Upper lobe of left lung (tissue), 4 donors: ENCODE data around the gene DIO3.

Experiments
- POLR2A ChIP-seq, 4 donors: fragments of 450-650 bp; IDR thresholded peaks; one replicate each; pipeline ENCODE4 v1.5.1; 2016 to 2017; ENCODE audit warnings: antibody characterized with exemption in 4 of 4, mild to moderate bottlenecking in 2 of 4
- POLR2AphosphoS5 ChIP-seq, 2 donors: sonication (generic); formaldehyde crosslinking; IDR thresholded peaks; one replicate each; pipeline ENCODE4 v1.5.1; 2017; ENCODE audit warnings: antibody characterized with exemption in 2 of 2
- TF ChIP-seq, protein P1 (sequence below), 6 experiments: fragments of 450-650 bp in 4 of 6; fragments of 200-600 bp in 2 of 6; sonication (generic) in 2 of 6; IDR thresholded peaks; one replicate each; pipeline ENCODE4 v1.5.1; 2016 to 2019; ENCODE audit warnings: antibody characterized with exemption in 6 of 6

DNA sequence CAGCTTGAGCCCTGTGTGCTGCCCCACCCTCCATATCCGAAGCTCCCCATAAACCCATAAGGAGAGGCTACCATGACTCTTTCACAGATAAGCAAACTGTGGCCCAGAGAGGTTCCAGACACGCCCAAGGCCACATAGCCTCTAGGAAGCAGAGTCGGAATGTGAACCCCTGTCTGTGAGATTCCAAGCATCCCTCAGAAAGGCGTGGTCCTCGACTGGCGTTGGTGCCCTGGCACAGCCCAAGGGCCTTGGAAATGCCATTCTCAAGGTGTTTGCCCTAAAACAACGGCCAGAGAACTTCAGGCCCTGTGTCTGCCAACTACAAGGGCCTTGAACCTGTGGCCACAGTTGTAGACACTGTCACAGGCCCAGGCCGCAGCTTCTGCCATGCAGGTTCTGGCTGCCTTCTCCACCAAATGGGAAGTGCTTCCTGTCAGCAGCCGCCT lies 8.5 kb upstream of the DIO3 start:
- TF ChIP-seq, protein P1, sequence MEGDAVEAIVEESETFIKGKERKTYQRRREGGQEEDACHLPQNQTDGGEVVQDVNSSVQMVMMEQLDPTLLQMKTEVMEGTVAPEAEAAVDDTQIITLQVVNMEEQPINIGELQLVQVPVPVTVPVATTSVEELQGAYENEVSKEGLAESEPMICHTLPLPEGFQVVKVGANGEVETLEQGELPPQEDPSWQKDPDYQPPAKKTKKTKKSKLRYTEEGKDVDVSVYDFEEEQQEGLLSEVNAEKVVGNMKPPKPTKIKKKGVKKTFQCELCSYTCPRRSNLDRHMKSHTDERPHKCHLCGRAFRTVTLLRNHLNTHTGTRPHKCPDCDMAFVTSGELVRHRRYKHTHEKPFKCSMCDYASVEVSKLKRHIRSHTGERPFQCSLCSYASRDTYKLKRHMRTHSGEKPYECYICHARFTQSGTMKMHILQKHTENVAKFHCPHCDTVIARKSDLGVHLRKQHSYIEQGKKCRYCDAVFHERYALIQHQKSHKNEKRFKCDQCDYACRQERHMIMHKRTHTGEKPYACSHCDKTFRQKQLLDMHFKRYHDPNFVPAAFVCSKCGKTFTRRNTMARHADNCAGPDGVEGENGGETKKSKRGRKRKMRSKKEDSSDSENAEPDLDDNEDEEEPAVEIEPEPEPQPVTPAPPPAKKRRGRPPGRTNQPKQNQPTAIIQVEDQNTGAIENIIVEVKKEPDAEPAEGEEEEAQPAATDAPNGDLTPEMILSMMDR (IDR thresholded peaks at IDR 0.05), result no peak
- TF ChIP-seq POLR2AphosphoS5 (IDR thresholded peaks at IDR 0.05) (no peak), POLR2A (IDR thresholded peaks at IDR 0.05) (no peak)
